ENCODE measurements around the gene ZSCAN2.

DNA sequence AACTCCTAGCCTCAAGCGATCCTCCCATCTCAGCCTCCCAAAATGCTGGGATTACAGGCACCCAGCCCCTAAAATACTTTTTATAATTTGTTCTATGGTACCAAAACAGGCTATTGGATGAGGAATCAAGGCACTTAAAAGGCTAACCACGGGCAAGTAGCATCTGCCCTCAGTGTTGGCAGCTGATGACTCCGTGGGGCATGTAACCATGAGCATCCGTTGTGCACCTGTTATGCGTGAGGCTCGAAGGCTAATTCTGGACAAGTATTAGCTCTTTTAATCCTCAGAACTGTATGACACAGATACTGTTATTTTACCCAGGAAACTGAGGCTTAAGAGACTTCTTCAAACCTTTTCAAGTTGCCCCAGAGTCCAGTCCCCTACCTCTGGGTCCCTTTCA is 43.0 kb downstream of the ZSCAN2 start:
- TF ChIP-seq, protein P1, sequence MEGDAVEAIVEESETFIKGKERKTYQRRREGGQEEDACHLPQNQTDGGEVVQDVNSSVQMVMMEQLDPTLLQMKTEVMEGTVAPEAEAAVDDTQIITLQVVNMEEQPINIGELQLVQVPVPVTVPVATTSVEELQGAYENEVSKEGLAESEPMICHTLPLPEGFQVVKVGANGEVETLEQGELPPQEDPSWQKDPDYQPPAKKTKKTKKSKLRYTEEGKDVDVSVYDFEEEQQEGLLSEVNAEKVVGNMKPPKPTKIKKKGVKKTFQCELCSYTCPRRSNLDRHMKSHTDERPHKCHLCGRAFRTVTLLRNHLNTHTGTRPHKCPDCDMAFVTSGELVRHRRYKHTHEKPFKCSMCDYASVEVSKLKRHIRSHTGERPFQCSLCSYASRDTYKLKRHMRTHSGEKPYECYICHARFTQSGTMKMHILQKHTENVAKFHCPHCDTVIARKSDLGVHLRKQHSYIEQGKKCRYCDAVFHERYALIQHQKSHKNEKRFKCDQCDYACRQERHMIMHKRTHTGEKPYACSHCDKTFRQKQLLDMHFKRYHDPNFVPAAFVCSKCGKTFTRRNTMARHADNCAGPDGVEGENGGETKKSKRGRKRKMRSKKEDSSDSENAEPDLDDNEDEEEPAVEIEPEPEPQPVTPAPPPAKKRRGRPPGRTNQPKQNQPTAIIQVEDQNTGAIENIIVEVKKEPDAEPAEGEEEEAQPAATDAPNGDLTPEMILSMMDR (IDR thresholded peaks at IDR 0.05 in 2 of 3, conservative IDR thresholded peaks at IDR 0.05 in 1 of 3; ENCODE audit: control insufficient read depth in 2 of 3, extremely low read depth in 1 of 3, insufficient read depth in 1 of 3, low read depth in 3 of 3, low read length in 3 of 3): no peak
- TF ChIP-seq, protein P2, sequence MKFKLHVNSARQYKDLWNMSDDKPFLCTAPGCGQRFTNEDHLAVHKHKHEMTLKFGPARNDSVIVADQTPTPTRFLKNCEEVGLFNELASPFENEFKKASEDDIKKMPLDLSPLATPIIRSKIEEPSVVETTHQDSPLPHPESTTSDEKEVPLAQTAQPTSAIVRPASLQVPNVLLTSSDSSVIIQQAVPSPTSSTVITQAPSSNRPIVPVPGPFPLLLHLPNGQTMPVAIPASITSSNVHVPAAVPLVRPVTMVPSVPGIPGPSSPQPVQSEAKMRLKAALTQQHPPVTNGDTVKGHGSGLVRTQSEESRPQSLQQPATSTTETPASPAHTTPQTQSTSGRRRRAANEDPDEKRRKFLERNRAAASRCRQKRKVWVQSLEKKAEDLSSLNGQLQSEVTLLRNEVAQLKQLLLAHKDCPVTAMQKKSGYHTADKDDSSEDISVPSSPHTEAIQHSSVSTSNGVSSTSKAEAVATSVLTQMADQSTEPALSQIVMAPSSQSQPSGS (IDR thresholded peaks at IDR 0.05; ENCODE audit: low read length): no peak
- TF ChIP-seq, protein P3, sequence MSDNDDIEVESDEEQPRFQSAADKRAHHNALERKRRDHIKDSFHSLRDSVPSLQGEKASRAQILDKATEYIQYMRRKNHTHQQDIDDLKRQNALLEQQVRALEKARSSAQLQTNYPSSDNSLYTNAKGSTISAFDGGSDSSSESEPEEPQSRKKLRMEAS (IDR thresholded peaks at IDR 0.05; ENCODE audit: low read depth, low read length): no peak
- no peak for TF ChIP-seq SMC3 (IDR thresholded peaks at IDR 0.05; ENCODE audit: borderline replicate concordance, low read length)

Measured in GM12878 (cell line).